SK-N-SH (cell line): ENCODE measurements around the gene NEGR1.

Source experiments
- CTCF ChIP-seq: fragments of 200-600 bp; sonication (generic); IDR thresholded peaks from 2 replicates; pipeline ENCODE4 v1.6.1; 2017; ENCODE audit warnings: antibody characterized with exemption, mild to moderate bottlenecking, moderate library complexity
- EP300 ChIP-seq, 2 experiments: IDR thresholded peaks; 2 replicates each; pipeline versions ENCODE4 v1.4.0 to v1.6.1; 2012; ENCODE audit warnings: borderline replicate concordance in 1 of 2, low read depth in 1 of 2, low read length in 1 of 2
- POLR2AphosphoS5 ChIP-seq: IDR thresholded peaks from 2 replicates; pipeline ENCODE4 v1.6.1; 2012; ENCODE audit warnings: low read depth, low read length
- TAF1 ChIP-seq: IDR thresholded peaks from 2 replicates; pipeline ENCODE4 v1.6.1; 2012; ENCODE audit warnings: low read depth, mild to moderate bottlenecking, low read length, moderate library complexity, borderline replicate concordance
- YY1 ChIP-seq: IDR thresholded peaks from 2 replicates; pipeline ENCODE4 v1.4.0; 2012; ENCODE audit warnings: low read depth, mild to moderate bottlenecking

- TF ChIP-seq YY1 (no peak), TAF1 (no peak), CTCF (no peak), POLR2AphosphoS5 (no peak), EP300 (IDR thresholded peaks at IDR 0.05; ENCODE audit: borderline replicate concordance in 1 of 2, low read depth in 1 of 2, low read length in 1 of 2) (no peak)
Observed at GRCh38 chr1:71774705-71775104, 507.6 kb downstream of the NEGR1 start.
